CD4-positive, alpha-beta memory T cell (primary cell): ENCODE results near the gene TNIK. TPM values are rescaled to one million over a fixed set of nuclear protein-coding genes. Genes with fewer than 3 reads are reported as not detected.
A peak's percentile ranks its signal among the peaks of the same experiment; 100 is the strongest.

ENCODE experiments used
- CTCF ChIA-PET: fragments of 350-600 bp; sonication (Branson Sonifier 250); formaldehyde crosslinking; loops from one replicate; lab custom pipeline; 2021; ENCODE audit warnings: inconsistent platforms; ENCODE audit not compliant: partially characterized antibody; lab: Charles Lee
- POLR2A ChIA-PET: fragments of 350-600 bp; sonication (Branson Sonifier 250); formaldehyde crosslinking; loops from one replicate; lab custom pipeline; 2021; ENCODE audit not compliant: partially characterized antibody; lab: Charles Lee
- DNase-seq, 5 donors: peaks; one replicate each; pipeline versions ENCODE4 v3.0.0 to v3.0.0-alpha.2; 2020 to 2022; ENCODE audit warnings: mixed read lengths in 1 of 5
- H3K27ac ChIP-seq: one replicate; pipeline ENCODE4 v1.7.0; 2013; ENCODE audit warnings: low read depth, low read length
- H3K27me3 ChIP-seq: 2 replicates; pipeline ENCODE4 v1.7.0; 2013; ENCODE audit warnings: mild to moderate bottlenecking, low read length, moderate library complexity; ENCODE audit not compliant: insufficient read depth
- H3K36me3 ChIP-seq: 2 replicates; pipeline ENCODE4 v1.7.0; 2013; ENCODE audit warnings: mild to moderate bottlenecking, low read length, moderate library complexity; ENCODE audit not compliant: insufficient read depth
- H3K4me1 ChIP-seq: 2 replicates; pipeline ENCODE4 v1.7.0; 2013; ENCODE audit warnings: mild to moderate bottlenecking, low read length, moderate library complexity; ENCODE audit not compliant: insufficient read depth
- H3K4me3 ChIP-seq, 2 donors: one replicate each; pipeline ENCODE4 v1.7.0; 2013; ENCODE audit warnings: low read length in 2 of 2, mild to moderate bottlenecking in 1 of 2
- H3K9me3 ChIP-seq, 2 donors: one replicate each; pipeline ENCODE4 v1.7.0; 2013; ENCODE audit warnings: low read length in 2 of 2, control low read depth in 1 of 2; ENCODE audit not compliant: control insufficient read depth in 1 of 2
- H3K27ac Mint-ChIP-seq, 7 donors: one replicate each; pipeline ENCODE4 v1.8.0; 2020 to 2021; ENCODE audit warnings: mixed read lengths in 7 of 7, mild to moderate bottlenecking in 6 of 7, inconsistent platforms in 3 of 7, moderate library complexity in 3 of 7
- H3K27me3 Mint-ChIP-seq, 2 donors: one replicate each; pipeline ENCODE4 v1.8.0; 2020 to 2021; ENCODE audit warnings: mixed read lengths in 2 of 2
- H3K36me3 Mint-ChIP-seq, 2 donors: one replicate each; pipeline ENCODE4 v1.8.0; 2020 to 2021; ENCODE audit warnings: mixed read lengths in 2 of 2, inconsistent platforms in 1 of 2, mild to moderate bottlenecking in 1 of 2
- H3K4me1 Mint-ChIP-seq, 4 donors: one replicate each; pipeline ENCODE4 v1.8.0; 2020 to 2021; ENCODE audit warnings: mixed read lengths in 4 of 4, mild to moderate bottlenecking in 1 of 4
- H3K4me3 Mint-ChIP-seq, 8 donors: one replicate each; pipeline ENCODE4 v1.8.0; 2020 to 2021; ENCODE audit warnings: mixed read lengths in 8 of 8, mild to moderate bottlenecking in 7 of 8, moderate library complexity in 6 of 8, inconsistent platforms in 3 of 8
- H3K9me3 Mint-ChIP-seq, 8 donors: one replicate each; pipeline ENCODE4 v1.8.0; 2020 to 2021; ENCODE audit warnings: mixed read lengths in 8 of 8, mild to moderate bottlenecking in 5 of 8, inconsistent platforms in 3 of 8, moderate library complexity in 1 of 8
- intact Hi-C: fragments of 100-400 bp; cut with micrococcal nuclease; formaldehyde crosslinking; loops from one replicate; pipeline ENCODE4 v1.15.1; 2023
- polyA plus RNA-seq, 2 donors: library from polyadenylated mRNA; unstranded; fragments of 300-500 nt; fragmentation: Illumina TruSeq; gene quantifications; one replicate each; pipeline ENCODE4 v1.2.3, GENCODE V29; 2021
- total RNA-seq, 2 experiments: library from RNA; stranded (reverse); gene quantifications; one replicate each; pipeline ENCODE4 v1.2.3, GENCODE V29; 2021

TNIK gene
- total and polyA plus RNA-seq, 4 experiments from 2014 or later: 14.6 to 93.5 (median 58.1) TPM

GRCh38 chr3:171226794-171227193 lies 233.4 kb downstream of the TNIK start:
- peaks cover 0 to 14% (median 4%) of the 10 kb centered on the region in 8 donors for H3K9me3 Mint-ChIP-seq
- H3K27me3 Mint-ChIP-seq: no peaks in the 10 kb centered on the region
- peaks cover 20% of the 10 kb centered on the region for H3K4me1 ChIP-seq
- intact Hi-C loops: no loop called here
- H3K4me1 Mint-ChIP-seq: peaks cover 30 to 53% (median 34%) of the 10 kb centered on the region in 4 donors
- DNase-seq: no peak
- no peaks in the 10 kb centered on the region for H3K9me3 ChIP-seq
- H3K4me3 ChIP-seq: no peak overlapping the region
- H3K27ac Mint-ChIP-seq: no peak overlapping the region
- ChIA-PET POLR2A (no interaction called here), CTCF (no interaction called here)
- no peak overlapping the region for H3K27ac ChIP-seq
- no peak overlapping the region for H3K4me3 Mint-ChIP-seq
- H3K27me3 ChIP-seq: no peaks in the 10 kb centered on the region
- H3K36me3 Mint-ChIP-seq: peaks cover 40 to 43% of the 10 kb centered on the region in 2 donors
- no peaks in the 10 kb centered on the region for H3K36me3 ChIP-seq

- peaks cover 29 to 52% (median 39%) of the 10 kb centered on the region in 4 donors for H3K4me1 Mint-ChIP-seq
- no peaks in the 10 kb centered on the region for H3K9me3 ChIP-seq
- peaks cover 38 to 43% of the 10 kb centered on the region in 2 donors for H3K36me3 Mint-ChIP-seq
- no peak for DNase-seq
- H3K4me3 ChIP-seq: no peak overlapping the region
- POLR2A ChIA-PET: interaction anchor here (1.2 to 2.1 kb wide), 2 partner anchors 26 to 30 kb away, joined by 3 to 7 read pairs; no protein-coding TSS in a partner anchor
- no peaks in the 10 kb centered on the region for H3K27me3 Mint-ChIP-seq
- H3K36me3 ChIP-seq: no peaks in the 10 kb centered on the region
- CTCF ChIA-PET: interaction anchor here (1.3 kb wide), 1 partner anchor 341 kb away, joined by 4 read pairs; no protein-coding TSS in a partner anchor
- intact Hi-C loops: no loop called here
- H3K27ac Mint-ChIP-seq: peak overlapping the region in 4 of 7 donors; percentile 17 to 72 (median 51)
- no peak overlapping the region for H3K27ac ChIP-seq
- H3K27me3 ChIP-seq: no peaks in the 10 kb centered on the region
- H3K4me3 Mint-ChIP-seq: no peak overlapping the region
- peaks cover 0 to 14% (median 4%) of the 10 kb centered on the region in 8 donors for H3K9me3 Mint-ChIP-seq
- peaks cover 25% of the 10 kb centered on the region for H3K4me1 ChIP-seq
Observed at GRCh38 chr3:171225708-171226107, 234.5 kb downstream of the TNIK start.

GRCh38 chr3:171225165-171225564 lies 235.0 kb downstream of the TNIK start:
- Mint-ChIP-seq H3K27ac (peak overlapping the region in 5 of 7 donors; percentile 17 to 72 (median 52)), H3K4me3 (peak overlapping the region in 2 of 8 donors; percentile 11 to 27), H3K27me3 (no peaks in the 10 kb centered on the region), H3K36me3 (peaks cover 37 to 43% of the 10 kb centered on the region in 2 donors), H3K4me1 (peaks cover 26 to 53% (median 39%) of the 10 kb centered on the region in 4 donors), H3K9me3 (peaks cover 0 to 14% (median 4%) of the 10 kb centered on the region in 8 donors)
- Histone ChIP-seq H3K9me3 (no peaks in the 10 kb centered on the region), H3K27ac (no peak overlapping the region), H3K27me3 (no peaks in the 10 kb centered on the region), H3K4me1 (peaks cover 25% of the 10 kb centered on the region), H3K4me3 (no peak overlapping the region), H3K36me3 (no peaks in the 10 kb centered on the region)
- POLR2A ChIA-PET: interaction anchor here (1.2 to 2.1 kb wide), 2 partner anchors 27 to 30 kb away, joined by 3 to 7 read pairs; no protein-coding TSS in a partner anchor
- peak in 4 of 5 donors; percentile 22 to 51 (median 34) for DNase-seq
- intact Hi-C loops: no loop called here
- CTCF ChIA-PET: interaction anchor here (1.3 to 1.5 kb wide), 2 partner anchors 48 to 341 kb away, joined by 3 to 4 read pairs; no protein-coding TSS in a partner anchor

- no peak for DNase-seq
- Histone ChIP-seq H3K36me3 (no peaks in the 10 kb centered on the region), H3K4me1 (peaks cover 25% of the 10 kb centered on the region), H3K27me3 (no peaks in the 10 kb centered on the region), H3K27ac (no peak overlapping the region), H3K9me3 (no peaks in the 10 kb centered on the region), H3K4me3 (no peak overlapping the region)
- Mint-ChIP-seq H3K4me3 (no peak overlapping the region), H3K27ac (no peak overlapping the region), H3K4me1 (peaks cover 30 to 53% (median 39%) of the 10 kb centered on the region in 4 donors), H3K9me3 (peaks cover 0 to 14% (median 3%) of the 10 kb centered on the region in 8 donors), H3K27me3 (no peaks in the 10 kb centered on the region), H3K36me3 (peaks cover 39 to 40% of the 10 kb centered on the region in 2 donors)
- intact Hi-C loops: no loop called here
- ChIA-PET CTCF (interaction anchor here (0.6 to 1.8 kb wide), 4 partner anchors 9 to 35 kb away, joined by 3 to 4 read pairs (median 3); no protein-coding TSS in a partner anchor), POLR2A (no interaction called here)
Observed at GRCh38 chr3:171223396-171223795, 236.8 kb downstream of the TNIK start.

GRCh38 chr3:171222995-171223394 lies 237.2 kb downstream of the TNIK start:
- Mint-ChIP-seq H3K4me1 (peaks cover 30 to 49% (median 39%) of the 10 kb centered on the region in 4 donors), H3K27ac (no peak overlapping the region), H3K9me3 (peaks cover 0 to 14% (median 3%) of the 10 kb centered on the region in 8 donors), H3K36me3 (peaks cover 35 to 36% of the 10 kb centered on the region in 2 donors), H3K4me3 (no peak overlapping the region), H3K27me3 (no peaks in the 10 kb centered on the region)
- DNase-seq: no peak
- POLR2A ChIA-PET: no interaction called here
- H3K27ac ChIP-seq: no peak overlapping the region
- CTCF ChIA-PET: interaction anchor here (1.8 kb wide), 2 partner anchors 9 to 10 kb away, joined by 3 to 4 read pairs; no protein-coding TSS in a partner anchor
- peaks cover 25% of the 10 kb centered on the region for H3K4me1 ChIP-seq
- H3K4me3 ChIP-seq: no peak overlapping the region
- no peaks in the 10 kb centered on the region for H3K36me3 ChIP-seq
- intact Hi-C loops: no loop called here
- no peaks in the 10 kb centered on the region for H3K9me3 ChIP-seq
- no peaks in the 10 kb centered on the region for H3K27me3 ChIP-seq

- Mint-ChIP-seq H3K4me3 (no peak overlapping the region), H3K36me3 (peaks cover 23 to 25% of the 10 kb centered on the region in 2 donors), H3K27me3 (no peaks in the 10 kb centered on the region), H3K9me3 (peaks cover 0 to 14% (median 2%) of the 10 kb centered on the region in 8 donors), H3K4me1 (peaks cover 37 to 54% (median 47%) of the 10 kb centered on the region in 4 donors), H3K27ac (peak overlapping the region in 1 of 7 donors; percentile 17)
- intact Hi-C loops: no loop called here
- Histone ChIP-seq H3K4me3 (no peak overlapping the region), H3K9me3 (no peaks in the 10 kb centered on the region), H3K27ac (no peak overlapping the region), H3K36me3 (no peaks in the 10 kb centered on the region), H3K4me1 (peaks cover 25% of the 10 kb centered on the region), H3K27me3 (no peaks in the 10 kb centered on the region)
- ChIA-PET POLR2A (no interaction called here), CTCF (interaction anchor here (1.0 to 1.1 kb wide), 2 partner anchors 9 to 346 kb away, joined by 3 to 4 read pairs; no protein-coding TSS in a partner anchor)
- DNase-seq: no peak
Observed at GRCh38 chr3:171221597-171221996, 238.6 kb downstream of the TNIK start.

- no peak overlapping the region for H3K4me3 Mint-ChIP-seq
- H3K36me3 Mint-ChIP-seq: peaks cover 20% of the 10 kb centered on the region in 2 donors
- Histone ChIP-seq H3K4me1 (peaks cover 25% of the 10 kb centered on the region), H3K9me3 (no peaks in the 10 kb centered on the region), H3K27me3 (no peaks in the 10 kb centered on the region), H3K36me3 (no peaks in the 10 kb centered on the region), H3K4me3 (no peak overlapping the region), H3K27ac (no peak overlapping the region)
- ChIA-PET POLR2A (no interaction called here), CTCF (interaction anchor here (1.0 to 1.1 kb wide), 2 partner anchors 8 to 346 kb away, joined by 3 to 4 read pairs; no protein-coding TSS in a partner anchor)
- H3K27me3 Mint-ChIP-seq: no peaks in the 10 kb centered on the region
- H3K27ac Mint-ChIP-seq: peak overlapping the region in 2 of 7 donors; percentile 17 to 18
- no peak for DNase-seq
- H3K9me3 Mint-ChIP-seq: peaks cover 0 to 11% (median 0%) of the 10 kb centered on the region in 8 donors
- intact Hi-C loops: no loop called here
- peaks cover 34 to 51% (median 44%) of the 10 kb centered on the region in 4 donors for H3K4me1 Mint-ChIP-seq
Observed at GRCh38 chr3:171221104-171221503, 239.1 kb downstream of the TNIK start.
